Neural crest cell (in vitro differentiated cells): ENCODE results near the gene WDR1. TPM values are rescaled to one million over a fixed set of nuclear protein-coding genes. Genes with fewer than 3 reads are reported as not detected.

Source experiments
- DNase-seq: peaks from one replicate; pipeline ENCODE4 v3.0.0; 2021; ENCODE audit warnings: low read depth, mixed read lengths, low spot score
- H3K27ac Mint-ChIP-seq: one replicate; pipeline ENCODE4 v1.8.0; 2021; ENCODE audit warnings: mild to moderate bottlenecking, mixed read lengths; ENCODE audit not compliant: unreplicated experiment
- H3K27me3 Mint-ChIP-seq: 2 replicates; pipeline ENCODE4 v1.8.0; 2021; ENCODE audit warnings: low read depth, mild to moderate bottlenecking, mixed read lengths
- H3K36me3 Mint-ChIP-seq: 2 replicates; pipeline ENCODE4 v1.8.0; 2021; ENCODE audit warnings: low read depth, mild to moderate bottlenecking, mixed read lengths
- H3K4me1 Mint-ChIP-seq: 2 replicates; pipeline ENCODE4 v1.8.0; 2021; ENCODE audit warnings: mixed read lengths
- H3K4me3 Mint-ChIP-seq: one replicate; pipeline ENCODE4 v1.8.0; 2021; ENCODE audit warnings: mild to moderate bottlenecking, mixed read lengths
- H3K9me3 Mint-ChIP-seq: 2 replicates; pipeline ENCODE4 v1.8.0; 2021; ENCODE audit warnings: mixed read lengths
- total RNA-seq: library from RNA; stranded (reverse); gene quantifications from 2 replicates; pipeline ENCODE4 v1.2.1, GENCODE V29; 2021
- TF ChIP-seq, protein P1 (sequence below): fragments of 200-600 bp; sonication (generic); conservative IDR thresholded peaks from 2 replicates; pipeline ENCODE4 v1.5.0; 2021; ENCODE audit warnings: antibody characterized with exemption, mild to moderate bottlenecking

WDR1 gene
- total RNA-seq, 1 donor from 2014 or later: 154 TPM

DNA sequence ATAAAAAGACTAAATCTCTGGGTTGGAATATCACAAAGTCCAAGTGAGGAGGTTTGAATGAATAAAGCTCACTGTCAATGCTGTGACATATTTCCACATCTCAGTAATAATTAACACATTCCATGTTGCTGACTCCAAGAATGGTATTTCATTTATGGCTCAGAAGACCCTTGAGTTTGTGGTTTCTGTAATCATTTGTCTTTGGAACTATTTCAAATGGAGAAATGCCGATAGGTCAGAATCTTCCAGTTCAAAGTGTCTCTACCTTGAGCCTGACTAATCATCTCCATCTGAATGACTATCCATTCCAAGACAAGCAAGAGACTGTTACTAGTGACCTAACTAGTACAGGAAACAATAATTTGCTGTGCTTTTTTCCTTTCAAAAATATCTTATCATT is 71.1 kb downstream of the WDR1 start:
- Mint-ChIP-seq H3K4me3 (no peak overlapping the region), H3K27me3 (peaks cover 7% of the 10 kb centered on the region), H3K4me1 (peaks cover 14% of the 10 kb centered on the region), H3K9me3 (peaks cover 7% of the 10 kb centered on the region), H3K27ac (no peak overlapping the region), H3K36me3 (peaks cover 6% of the 10 kb centered on the region)
- no peak for DNase-seq
- TF ChIP-seq, protein P1, sequence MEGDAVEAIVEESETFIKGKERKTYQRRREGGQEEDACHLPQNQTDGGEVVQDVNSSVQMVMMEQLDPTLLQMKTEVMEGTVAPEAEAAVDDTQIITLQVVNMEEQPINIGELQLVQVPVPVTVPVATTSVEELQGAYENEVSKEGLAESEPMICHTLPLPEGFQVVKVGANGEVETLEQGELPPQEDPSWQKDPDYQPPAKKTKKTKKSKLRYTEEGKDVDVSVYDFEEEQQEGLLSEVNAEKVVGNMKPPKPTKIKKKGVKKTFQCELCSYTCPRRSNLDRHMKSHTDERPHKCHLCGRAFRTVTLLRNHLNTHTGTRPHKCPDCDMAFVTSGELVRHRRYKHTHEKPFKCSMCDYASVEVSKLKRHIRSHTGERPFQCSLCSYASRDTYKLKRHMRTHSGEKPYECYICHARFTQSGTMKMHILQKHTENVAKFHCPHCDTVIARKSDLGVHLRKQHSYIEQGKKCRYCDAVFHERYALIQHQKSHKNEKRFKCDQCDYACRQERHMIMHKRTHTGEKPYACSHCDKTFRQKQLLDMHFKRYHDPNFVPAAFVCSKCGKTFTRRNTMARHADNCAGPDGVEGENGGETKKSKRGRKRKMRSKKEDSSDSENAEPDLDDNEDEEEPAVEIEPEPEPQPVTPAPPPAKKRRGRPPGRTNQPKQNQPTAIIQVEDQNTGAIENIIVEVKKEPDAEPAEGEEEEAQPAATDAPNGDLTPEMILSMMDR: no peak

DNA sequence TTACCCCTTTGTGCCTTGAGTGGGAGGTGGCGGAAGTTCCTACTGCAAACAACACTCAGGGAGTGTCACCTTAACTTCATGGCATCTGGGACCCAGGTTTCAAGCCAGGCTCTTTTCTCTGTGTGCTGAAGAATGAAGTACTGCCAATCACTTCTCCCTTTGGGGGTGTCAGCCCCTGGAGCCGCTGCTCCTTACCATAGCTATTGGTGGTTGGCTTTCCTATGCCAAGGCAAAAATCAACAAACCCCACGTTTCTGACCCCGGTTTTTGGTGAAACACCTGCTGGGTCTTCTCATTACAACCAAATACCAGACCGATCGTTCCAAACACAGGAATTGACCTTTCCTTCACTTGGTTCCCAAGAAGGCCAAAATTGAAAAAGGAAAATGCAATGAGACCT is 75.6 kb downstream of the WDR1 start:
- TF ChIP-seq, protein P1: no peak
- no peak for DNase-seq
- H3K27me3 Mint-ChIP-seq: no peaks in the 10 kb centered on the region
- H3K4me1 Mint-ChIP-seq: no peaks in the 10 kb centered on the region
- H3K4me3 Mint-ChIP-seq: no peak overlapping the region
- H3K27ac Mint-ChIP-seq: no peak overlapping the region
- H3K36me3 Mint-ChIP-seq: peaks cover 6% of the 10 kb centered on the region
- H3K9me3 Mint-ChIP-seq: peaks cover 7% of the 10 kb centered on the region

DNA sequence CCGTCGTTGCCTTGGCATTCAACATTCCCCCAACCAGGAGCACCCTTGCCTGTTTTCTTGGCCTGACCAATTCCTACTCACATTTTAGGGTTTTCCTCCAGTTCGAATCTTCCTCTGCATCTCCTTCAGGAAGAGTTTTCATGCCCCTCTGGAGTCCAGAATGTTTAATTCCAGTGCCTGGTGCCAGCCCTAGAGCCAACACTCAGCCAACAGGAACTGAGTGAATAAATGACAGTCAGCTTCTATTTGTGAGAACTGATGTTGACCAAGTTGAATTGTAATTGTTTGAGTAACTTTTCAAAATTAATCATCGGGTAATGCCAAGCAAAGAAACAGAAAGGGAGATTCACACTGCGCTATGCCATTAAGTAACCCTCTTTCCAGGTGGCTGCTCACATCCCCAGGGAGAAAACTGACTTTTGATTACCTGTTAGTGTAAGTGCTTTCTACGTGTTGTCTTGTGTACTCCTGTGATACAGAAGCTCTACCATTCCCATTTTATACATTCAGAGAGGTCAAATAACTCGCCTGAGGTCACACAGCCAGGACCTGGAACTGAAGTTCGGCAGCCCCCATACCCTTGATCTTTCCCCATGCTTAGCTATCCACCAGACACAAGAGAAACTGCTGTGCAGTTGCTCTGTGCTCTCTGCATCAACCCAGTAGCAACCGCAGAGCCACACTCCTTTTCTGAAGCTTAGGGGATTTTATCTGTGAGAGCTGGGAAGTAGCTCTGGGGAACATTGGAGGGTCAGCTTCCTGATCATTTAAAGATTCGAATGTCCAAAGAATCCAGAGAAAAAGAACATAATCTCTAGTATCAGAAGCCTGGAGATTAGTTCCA is 76.3 kb downstream of the WDR1 start:
- Mint-ChIP-seq H3K27ac (no peak overlapping the region), H3K4me3 (no peak overlapping the region)

DNA sequence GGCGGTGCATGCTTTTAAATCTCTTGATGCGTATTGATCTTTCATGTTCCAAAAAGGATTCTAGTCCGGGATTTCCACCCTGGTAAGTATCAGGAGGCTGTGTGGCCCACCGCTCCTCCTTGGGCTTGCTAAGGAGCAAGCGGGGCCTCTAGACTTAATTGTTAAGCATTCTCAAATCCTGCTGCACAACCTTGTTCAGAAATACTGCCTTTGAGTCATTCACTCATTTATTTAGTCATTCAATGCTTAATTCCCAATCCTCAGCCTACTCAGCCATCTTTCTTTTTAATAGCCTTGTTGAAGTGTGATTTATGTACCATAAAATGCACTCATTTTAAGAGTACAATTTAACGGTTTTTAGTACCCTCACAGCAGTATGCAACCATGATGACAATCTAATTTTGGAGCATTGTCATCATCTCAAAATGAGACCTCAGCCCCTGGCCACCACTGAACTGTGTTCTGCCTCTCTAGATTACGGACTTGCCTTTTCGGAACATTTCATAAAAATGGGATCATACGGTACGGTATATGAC is 79.7 kb downstream of the WDR1 start:
- Mint-ChIP-seq H3K36me3 (no peaks in the 10 kb centered on the region), H3K9me3 (no peaks in the 10 kb centered on the region), H3K27me3 (no peaks in the 10 kb centered on the region), H3K4me3 (no peak overlapping the region), H3K27ac (no peak overlapping the region), H3K4me1 (peaks cover 22% of the 10 kb centered on the region)
- TF ChIP-seq, protein P1: no peak
- no peak for DNase-seq

More for the DNA sequence above, 76.3 kb downstream of the WDR1 start:
- TF ChIP-seq, protein P1: no peak
- H3K36me3 Mint-ChIP-seq: peaks cover 6% of the 10 kb centered on the region
- H3K4me1 Mint-ChIP-seq: no peaks in the 10 kb centered on the region
- H3K27me3 Mint-ChIP-seq: no peaks in the 10 kb centered on the region
- H3K9me3 Mint-ChIP-seq: peaks cover 7% of the 10 kb centered on the region
- no peak for DNase-seq

DNA sequence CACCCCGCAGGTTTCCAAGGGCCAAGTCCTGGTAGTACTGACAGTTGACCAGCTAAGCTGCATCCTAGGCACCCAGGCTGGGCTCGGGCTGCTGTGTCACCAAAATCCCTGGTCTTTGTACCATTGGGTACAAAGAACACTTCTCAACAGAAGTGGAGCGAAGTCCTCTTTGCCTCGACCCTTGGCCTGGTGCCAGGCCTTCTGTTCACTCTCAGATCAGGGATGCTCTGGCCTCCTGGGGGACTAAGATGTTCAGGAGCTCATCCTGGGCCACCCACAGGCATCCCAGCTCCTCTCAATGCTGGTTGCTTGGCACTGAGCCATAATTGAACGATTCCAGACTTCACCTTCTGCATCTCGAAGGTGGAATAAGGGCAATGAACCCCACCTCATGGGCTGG is 81.5 kb downstream of the WDR1 start:
- TF ChIP-seq, protein P1: no peak
- Mint-ChIP-seq H3K27ac (no peak overlapping the region), H3K27me3 (no peaks in the 10 kb centered on the region), H3K36me3 (no peaks in the 10 kb centered on the region), H3K4me1 (peaks cover 38% of the 10 kb centered on the region), H3K9me3 (no peaks in the 10 kb centered on the region), H3K4me3 (no peak overlapping the region)
- DNase-seq: no peak
